Muscle of arm (tissue), 14 donors: ENCODE results near the gene RAMP2. TPM values are rescaled to one million over a fixed set of nuclear protein-coding genes. Genes with fewer than 3 reads are reported as not detected.
"Not testable (repeated sequence)": the region's sequence is repeated elsewhere in the genome, so short reads cannot be mapped to it uniquely, and the experiment has no call there.

Experiments
- DNase-seq: peaks from one replicate; pipeline ENCODE4 v3.0.0-alpha.2; 2013
- long read RNA-seq, 11 donors: transcript quantifications; one replicate each; lab custom pipeline, GENCODE V29; 2026
- polyA plus RNA-seq, 12 donors: library from polyadenylated mRNA; unstranded; fragments of 120-200 nt; gene quantifications; one replicate each; pipeline ENCODE4 v1.2.1, GENCODE V29; 2013; ENCODE audit not compliant: insufficient read length in 12 of 12

Gene RAMP2, protein sequence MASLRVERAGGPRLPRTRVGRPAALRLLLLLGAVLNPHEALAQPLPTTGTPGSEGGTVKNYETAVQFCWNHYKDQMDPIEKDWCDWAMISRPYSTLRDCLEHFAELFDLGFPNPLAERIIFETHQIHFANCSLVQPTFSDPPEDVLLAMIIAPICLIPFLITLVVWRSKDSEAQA
- polyA plus RNA-seq: 100 to 1,000 TPM in 1 of 12 donors, 10 to 100 TPM in 10, not detected in 1; 60.4 to 120 (median 69.4) TPM
- long read RNA-seq, donor 1, transcript RAMP2-201 (4 exons, 780 nt): major isoform, 39 of 50 reads
- long read RNA-seq, donor 1, partial matches to known transcripts: 5 of 50 reads
- long read RNA-seq, donor 1, other reads (novel, unspliced or antisense): 0 of 50 reads
- long read RNA-seq, donor 2, transcript RAMP2-201 (4 exons, 780 nt): major isoform, 51 of 63 reads
- long read RNA-seq, donor 2, partial matches to known transcripts: 9 of 63 reads
- long read RNA-seq, donor 2, other reads (novel, unspliced or antisense): 0 of 63 reads
- long read RNA-seq, donor 3, transcript RAMP2-201 (4 exons, 780 nt): major isoform, 25 of 28 reads
- long read RNA-seq, donor 3, partial matches to known transcripts: 0 of 28 reads
- long read RNA-seq, donor 3, other reads (novel, unspliced or antisense): 0 of 28 reads
- long read RNA-seq, donor 4, transcript RAMP2-201 (4 exons, 780 nt): major isoform, 19 of 19 reads
- long read RNA-seq, donor 4, partial matches to known transcripts: 0 of 19 reads
- long read RNA-seq, donor 4, other reads (novel, unspliced or antisense): 0 of 19 reads
- long read RNA-seq, donor 5, transcript RAMP2-203 (3 exons, 573 nt): minor isoform, 6 of 55 reads
- long read RNA-seq, donor 5, transcript RAMP2-201 (4 exons, 780 nt): major isoform, 46 of 55 reads
- long read RNA-seq, donor 5, partial matches to known transcripts: 0 of 55 reads
- long read RNA-seq, donor 5, other reads (novel, unspliced or antisense): 0 of 55 reads
- long read RNA-seq, donor 6, transcript RAMP2-201 (4 exons, 780 nt): major isoform, 15 of 18 reads
- long read RNA-seq, donor 6, partial matches to known transcripts: 0 of 18 reads
- long read RNA-seq, donor 6, other reads (novel, unspliced or antisense): 0 of 18 reads
- long read RNA-seq, donor 7, transcript RAMP2-201 (4 exons, 780 nt): major isoform, 34 of 36 reads
- long read RNA-seq, donor 7, partial matches to known transcripts: 0 of 36 reads
- long read RNA-seq, donor 7, other reads (novel, unspliced or antisense): 0 of 36 reads
- long read RNA-seq, donor 8, transcript RAMP2-201 (4 exons, 780 nt): major isoform, 48 of 57 reads
- long read RNA-seq, donor 8, partial matches to known transcripts: 5 of 57 reads
- long read RNA-seq, donor 8, other reads (novel, unspliced or antisense): 0 of 57 reads
- long read RNA-seq, donor 9, transcript RAMP2-201 (4 exons, 780 nt): major isoform, 43 of 51 reads
- long read RNA-seq, donor 9, partial matches to known transcripts: 7 of 51 reads
- long read RNA-seq, donor 9, other reads (novel, unspliced or antisense): 0 of 51 reads
- long read RNA-seq, donor 10, transcript RAMP2-201 (4 exons, 780 nt): major isoform, 31 of 36 reads
- long read RNA-seq, donor 10, partial matches to known transcripts: 0 of 36 reads
- long read RNA-seq, donor 10, other reads (novel, unspliced or antisense): 0 of 36 reads
- long read RNA-seq, donor 11, transcript RAMP2-201 (4 exons, 780 nt): major isoform, 44 of 56 reads
- long read RNA-seq, donor 11, partial matches to known transcripts: 8 of 56 reads
- long read RNA-seq, donor 11, other reads (novel, unspliced or antisense): 0 of 56 reads

- no peak for DNase-seq
Observed at GRCh38 chr17:42760652-42761581, at the start of gene RAMP2. Gene RAMP2 (plus strand): TSS chr17:42761227. CDS start chr17:42761262, 35 bp downstream.

GRCh38 chr17:42720996-42721583 is 39.9 kb upstream of the RAMP2 start:
- DNase-seq: peak; percentile 69

GRCh38 chr17:42723636-42724035 is 37.4 kb upstream of the RAMP2 start:
- DNase-seq: no peak

- no peak for DNase-seq
Observed at GRCh38 chr17:42725143-42725542, 35.9 kb upstream of the RAMP2 start.

DNA sequence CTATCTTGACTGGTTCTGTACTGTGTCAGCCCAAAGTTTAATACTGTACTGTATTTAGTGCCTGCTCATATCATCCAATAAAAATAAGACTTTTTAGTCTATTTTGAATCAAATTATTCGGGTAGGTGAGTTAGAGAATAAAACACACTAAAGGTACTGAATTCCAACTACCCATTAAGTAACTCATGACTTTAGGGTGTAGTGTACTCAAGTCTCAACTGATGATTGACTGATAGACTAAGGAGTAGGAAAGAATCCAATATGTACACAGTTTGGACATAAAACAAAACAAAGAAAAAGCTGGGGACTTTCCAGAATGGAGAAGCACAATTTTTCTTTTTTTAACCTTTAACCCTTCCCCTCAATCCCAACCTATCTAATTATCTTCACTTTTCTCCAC is 20.3 kb upstream of the RAMP2 start:
- no peak for DNase-seq

GRCh38 chr17:42742916-42743315 is 18.1 kb upstream of the RAMP2 start:
- not testable (repeated sequence) for DNase-seq

DNA sequence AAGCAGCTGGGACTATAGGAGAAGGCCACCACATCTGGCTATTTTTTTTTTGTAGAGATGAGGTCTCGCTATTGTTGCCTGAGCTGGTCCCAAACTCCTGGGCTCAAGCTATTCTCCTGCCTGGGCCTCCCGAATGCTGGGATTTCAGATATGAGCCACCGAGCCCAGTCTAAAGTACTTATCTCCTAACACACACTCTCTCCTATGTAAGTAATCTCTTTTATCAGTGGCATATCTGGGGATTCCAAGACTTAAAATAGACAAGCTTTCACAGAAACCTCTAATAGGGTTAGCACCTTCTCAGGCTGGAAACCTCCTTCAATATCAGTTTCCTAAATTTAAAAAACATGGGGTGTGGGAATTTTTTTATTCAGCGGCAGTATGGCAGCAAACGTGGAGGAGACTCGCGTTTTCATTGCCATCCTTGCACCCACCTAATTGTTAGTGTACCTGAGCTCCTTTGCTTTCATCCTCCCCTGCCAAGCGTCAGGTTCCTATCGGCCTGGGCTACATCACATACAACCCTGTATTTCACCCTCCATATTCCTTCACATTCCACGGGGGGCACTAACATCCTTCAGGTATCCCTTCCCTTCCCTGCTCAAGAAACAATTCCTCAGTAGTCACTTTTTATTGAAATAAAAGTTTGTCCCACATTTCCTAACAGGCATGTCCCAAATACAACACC is 17.3 kb upstream of the RAMP2 start:
- DNase-seq: no peak

DNA sequence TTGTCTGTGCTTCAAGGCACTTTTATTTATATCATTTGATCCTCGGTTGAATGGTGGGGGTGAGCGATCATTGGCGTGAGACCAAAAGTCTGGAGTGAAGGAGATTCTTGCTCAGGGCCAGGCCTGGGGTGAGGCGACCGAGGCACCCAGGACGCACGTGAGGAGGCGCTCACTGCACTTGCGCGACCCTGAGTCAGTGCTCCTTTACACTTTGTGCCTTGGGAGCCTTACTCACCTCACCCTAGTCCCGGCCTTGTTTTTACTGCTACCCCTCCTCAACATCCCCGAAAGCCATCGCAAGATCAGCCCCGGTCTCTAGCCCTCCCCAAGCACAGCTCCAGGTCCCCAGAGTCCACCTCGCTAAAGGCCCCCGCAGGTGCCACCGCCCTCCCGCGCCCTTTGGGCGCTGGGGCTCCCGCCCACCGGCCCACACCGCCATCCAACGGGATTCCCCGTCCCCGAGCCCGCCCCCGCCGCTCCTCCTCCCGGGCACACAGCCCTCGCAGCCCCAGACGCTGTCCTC is 16.7 kb upstream of the RAMP2 start:
- DNase-seq: no peak

DNA sequence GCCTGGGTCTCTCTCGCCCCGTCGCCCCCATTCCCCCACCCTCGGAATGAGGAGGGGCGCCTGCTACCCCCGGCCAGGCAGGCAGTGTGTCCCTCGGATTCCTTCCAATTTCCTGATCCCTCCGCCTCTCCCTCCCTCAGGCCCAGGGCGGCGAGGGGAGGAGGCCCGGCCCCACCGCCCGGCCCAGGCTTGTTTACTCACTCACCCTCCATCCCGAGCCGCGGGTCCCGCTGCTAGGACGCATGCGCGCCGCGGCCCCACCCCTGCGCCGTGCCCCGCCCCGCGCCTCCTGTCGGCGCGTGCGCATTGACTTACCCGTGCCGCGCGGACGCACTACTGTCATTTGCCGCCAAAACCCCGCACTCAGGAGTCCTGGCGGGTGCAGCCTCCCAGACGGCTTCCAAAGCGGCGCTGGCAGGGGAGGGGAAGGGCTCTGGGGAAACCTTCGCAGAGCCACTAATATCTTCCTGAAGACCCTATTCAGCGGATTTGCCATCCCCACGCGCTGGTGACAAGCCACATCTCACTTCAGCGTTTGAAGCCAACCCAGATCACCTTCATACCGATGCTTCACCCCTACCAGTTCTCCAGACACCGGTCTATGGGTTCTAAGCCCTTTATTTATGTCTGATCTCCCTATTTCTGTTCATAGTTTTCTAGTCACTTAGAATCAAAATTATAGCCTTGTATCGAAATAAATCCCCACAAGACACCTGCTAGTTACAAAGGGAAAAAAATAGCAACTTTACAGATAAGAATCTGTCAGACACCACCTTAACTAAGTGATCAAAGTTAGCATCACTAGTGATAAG is 16.0 kb upstream of the RAMP2 start, which contains the start of gene EZH1:
Gene EZH1 (minus strand): TSS at position 235 of the 812 bp plus-strand sequence. CDS start 16,099 bp downstream, outside the sequence.
- peak; percentile 90 for DNase-seq

GRCh38 chr17:42748202-42748907 is 12.7 kb upstream of the RAMP2 start:
- peak; percentile 32 for DNase-seq

GRCh38 chr17:42748908-42749798 is 11.9 kb upstream of the RAMP2 start:
- DNase-seq: no peak

- DNase-seq: peak; percentile 35
Observed at GRCh38 chr17:42750739-42751344, 10.2 kb upstream of the RAMP2 start.

GRCh38 chr17:42751628-42752027 is 9.4 kb upstream of the RAMP2 start:
- DNase-seq: no peak

- no peak for DNase-seq
Observed at GRCh38 chr17:42754782-42755181, 6.2 kb upstream of the RAMP2 start.
